ENCODE results near the gene PARVB.

DNA sequence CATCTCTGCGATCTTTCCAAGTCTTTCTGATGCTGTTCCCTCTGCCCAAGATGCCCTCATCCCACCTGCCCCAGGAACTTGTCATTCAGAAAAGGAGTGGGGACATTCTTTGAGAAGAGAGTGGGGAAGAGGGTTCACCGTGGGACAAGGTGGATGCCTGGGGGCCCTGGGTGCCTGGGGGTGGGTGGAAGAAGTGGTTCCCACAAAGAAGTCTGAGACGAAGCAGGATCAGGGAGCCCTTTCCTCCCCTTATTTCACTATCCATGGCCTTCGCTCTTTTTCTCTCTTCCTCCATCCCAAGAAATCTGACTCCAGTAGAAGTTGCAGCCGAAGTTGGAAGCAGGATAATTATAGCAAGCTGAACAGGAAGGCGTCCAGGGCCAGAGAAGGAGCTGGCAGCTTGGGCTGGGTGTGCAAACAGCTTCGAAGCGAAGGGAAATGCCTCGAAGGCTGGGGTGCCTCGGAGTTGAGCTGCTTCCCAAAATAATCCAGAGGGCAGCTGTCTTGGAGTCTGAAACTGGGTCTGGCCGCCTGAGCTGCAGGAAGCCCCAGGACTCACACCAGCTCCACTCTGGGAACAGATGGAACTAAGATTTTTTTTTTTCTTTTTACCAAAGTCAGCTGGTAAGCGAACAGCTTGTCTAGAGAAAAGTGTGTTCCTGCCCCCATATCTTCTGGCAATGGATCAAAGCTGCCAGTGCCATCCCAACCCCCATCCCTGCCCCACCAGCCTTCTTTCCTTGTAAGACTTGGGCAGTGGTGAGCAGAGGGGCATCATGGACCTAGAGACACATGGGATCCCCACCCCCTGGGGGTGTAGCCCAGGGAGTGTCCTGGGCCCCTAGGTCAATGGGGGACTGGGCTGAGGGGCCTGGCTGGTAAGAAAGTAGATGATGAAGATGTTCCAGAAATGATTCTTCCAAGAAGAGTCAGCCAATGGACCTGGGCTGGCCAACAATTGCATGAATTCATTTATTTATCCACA is 188.1 kb downstream of the PARVB start:
- no peak for TF ChIP-seq CTCF (IDR thresholded peaks at IDR 0.05; ENCODE audit: poor library complexity)
- TF ChIP-seq EZH2 (IDR thresholded peaks at IDR 0.05; ENCODE audit: borderline replicate concordance), result no peak
